Liver (tissue), 9 donors: ENCODE measurements around the gene ADGRG2. TPM values are rescaled to one million over a fixed set of nuclear protein-coding genes. Genes with fewer than 3 reads are reported as not detected.

Source experiments
- DNase-seq: peaks from one replicate; pipeline ENCODE4 v3.0.0-alpha.2; 2017; ENCODE audit warnings: low spot score
- H3K27ac ChIP-seq, 2 donors: one replicate each; pipeline ENCODE4 v1.7.0; 2013; ENCODE audit warnings: inconsistent platforms in 2 of 2, low read length in 2 of 2, control low read depth in 1 of 2, low read depth in 1 of 2, mild to moderate bottlenecking in 1 of 2
- H3K27me3 ChIP-seq, 4 donors: one replicate each; pipeline versions ENCODE4 v1.6.1 to v1.7.0; 2013; ENCODE audit warnings: low read length in 3 of 4, inconsistent platforms in 1 of 4, mild to moderate bottlenecking in 1 of 4, moderate library complexity in 1 of 4; ENCODE audit not compliant: control insufficient read depth in 4 of 4, insufficient read depth in 4 of 4
- H3K36me3 ChIP-seq, 4 donors: one replicate each; pipeline versions ENCODE4 v1.6.1 to v1.7.0; 2013; ENCODE audit warnings: low read length in 3 of 4, mild to moderate bottlenecking in 3 of 4, low read depth in 1 of 4, moderate library complexity in 1 of 4; ENCODE audit not compliant: control insufficient read depth in 4 of 4, insufficient read depth in 3 of 4
- H3K4me1 ChIP-seq, 4 donors: one replicate each; pipeline versions ENCODE4 v1.6.1 to v1.7.0; 2013; ENCODE audit warnings: low read length in 3 of 4, mild to moderate bottlenecking in 3 of 4, moderate library complexity in 1 of 4; ENCODE audit not compliant: control insufficient read depth in 4 of 4, insufficient read depth in 4 of 4
- H3K4me3 ChIP-seq, 3 donors: one replicate each; pipeline versions ENCODE4 v1.6.1 to v1.7.0; 2013; ENCODE audit warnings: low read length in 3 of 3, control low read depth in 1 of 3, low read depth in 1 of 3, mild to moderate bottlenecking in 1 of 3
- H3K9ac ChIP-seq, 2 donors: one replicate each; pipeline ENCODE4 v1.7.0; 2013; ENCODE audit warnings: low read length in 2 of 2, mild to moderate bottlenecking in 2 of 2, moderate library complexity in 2 of 2, control low read depth in 1 of 2, low read depth in 1 of 2
- H3K9me3 ChIP-seq, 4 donors: one replicate each; pipeline versions ENCODE4 v1.6.1 to v1.7.0; 2013; ENCODE audit warnings: low read length in 3 of 4; ENCODE audit not compliant: control insufficient read depth in 4 of 4
- CTCF ChIP-seq: fragments of 150-350 bp; IDR thresholded peaks from 2 replicates; pipeline ENCODE4 v1.5.1; 2017; ENCODE audit warnings: improper control_type of control experiment, low read depth, low read length; ENCODE audit not compliant: missing input control
- FOXA1 ChIP-seq: IDR thresholded peaks from 2 replicates; pipeline ENCODE4 v1.6.1; 2016; ENCODE audit warnings: antibody characterized with exemption
- GABPA ChIP-seq, 2 donors: IDR thresholded peaks in 1 of 2; conservative IDR thresholded peaks in 1 of 2; 2 replicates each; pipeline ENCODE4 v1.6.1; 2016; ENCODE audit warnings: antibody characterized with exemption in 2 of 2, mild to moderate bottlenecking in 1 of 2, moderate library complexity in 1 of 2
- HNF4G ChIP-seq: IDR thresholded peaks from 2 replicates; pipeline ENCODE4 v1.6.1; 2016; ENCODE audit warnings: antibody characterized with exemption
- NR2F2 ChIP-seq: IDR thresholded peaks from 2 replicates; pipeline ENCODE4 v1.6.1; 2016; ENCODE audit warnings: antibody characterized with exemption
- RAD21 ChIP-seq, 2 donors: IDR thresholded peaks; 2 replicates each; pipeline ENCODE4 v1.6.1; 2016; ENCODE audit warnings: antibody characterized with exemption in 2 of 2, mild to moderate bottlenecking in 2 of 2
- REST ChIP-seq: IDR thresholded peaks from 2 replicates; pipeline ENCODE4 v1.6.1; 2016; ENCODE audit warnings: antibody characterized with exemption, mild to moderate bottlenecking
- RXRA ChIP-seq, 2 donors: IDR thresholded peaks; 2 replicates each; pipeline ENCODE4 v1.6.1; 2017 to 2018; ENCODE audit warnings: antibody characterized with exemption in 2 of 2, mild to moderate bottlenecking in 1 of 2
- SP1 ChIP-seq: IDR thresholded peaks from 2 replicates; pipeline ENCODE4 v1.6.1; 2018; ENCODE audit warnings: antibody characterized with exemption, mild to moderate bottlenecking
- TAF1 ChIP-seq: conservative IDR thresholded peaks from 2 replicates; pipeline ENCODE4 v1.6.1; 2016; ENCODE audit warnings: antibody characterized with exemption, mild to moderate bottlenecking
- YY1 ChIP-seq: IDR thresholded peaks from 2 replicates; pipeline ENCODE4 v1.6.1; 2016; ENCODE audit warnings: antibody characterized with exemption, mild to moderate bottlenecking
- WGBS: extraction: QIAGEN DNeasy Blood & Tissue Kit; methylation state at CpG from one replicate; pipeline ENCODE4 v1.1.7; 2013; 5-methylcytosine and 5-hydroxymethylcytosine counted together
- polyA plus RNA-seq, 2 donors: library from polyadenylated mRNA; stranded (reverse) in 1 of 2; unstranded in 1 of 2; fragments of 200-250 nt in 1 of 2; fragments of >200 nt in 1 of 2; fragmentation: Nextera tagmentation in 1 of 2; extraction: Ambion mirVana in 1 of 2; gene quantifications; one replicate each; pipeline versions ENCODE4 v1.2.1 to v1.2.3, GENCODE V29; 2013 to 2015
- total RNA-seq, 2 donors: library from RNA; depleted of rRNA; stranded (reverse); fragments of >200 nt; gene quantifications; one replicate each; pipeline ENCODE4 v1.2.3, GENCODE V29; 2014
- TF ChIP-seq, protein P1 (sequence below): IDR thresholded peaks from 2 replicates; pipeline ENCODE4 v1.6.1; 2016; ENCODE audit warnings: antibody characterized with exemption
- donor health status: healthy.
- donor health status: healthy.
- donor health status: healthy.
- donor health status: healthy.
- donor health status: healthy.

Gene ADGRG2
- total and polyA plus RNA-seq, 4 donors: 0.08 to 0.45 (median 0.24) TPM; not detected in 1

- H3K9me3 ChIP-seq: no peaks in the 10 kb centered on the region
- H3K4me3 ChIP-seq: no peak overlapping the region
- H3K27ac ChIP-seq: no peak overlapping the region
- peaks cover 5 to 33% (median 12%) of the 10 kb centered on the region in 4 donors for H3K36me3 ChIP-seq
- WGBS: 97% methylated on average over 2 of the region's 2 CpGs
- TF ChIP-seq RXRA (IDR thresholded peaks at IDR 0.05): no peak
- TF ChIP-seq REST: no peak
- no peak for TF ChIP-seq YY1
- TF ChIP-seq NR2F2: no peak
- TF ChIP-seq CTCF: no peak
- TF ChIP-seq FOXA1: no peak
- TF ChIP-seq SP1: no peak
- TF ChIP-seq HNF4G: no peak
- TF ChIP-seq, protein P1, sequence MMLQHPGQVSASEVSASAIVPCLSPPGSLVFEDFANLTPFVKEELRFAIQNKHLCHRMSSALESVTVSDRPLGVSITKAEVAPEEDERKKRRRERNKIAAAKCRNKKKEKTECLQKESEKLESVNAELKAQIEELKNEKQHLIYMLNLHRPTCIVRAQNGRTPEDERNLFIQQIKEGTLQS: no peak
- TF ChIP-seq GABPA (IDR thresholded peaks at IDR 0.05 in 1 of 2, conservative IDR thresholded peaks at IDR 0.05 in 1 of 2): no peak
- TF ChIP-seq TAF1: no peak
- no peak for TF ChIP-seq RAD21 (IDR thresholded peaks at IDR 0.05)
- no peak overlapping the region for H3K9ac ChIP-seq
- DNase-seq: no peak
- peaks cover 1 to 11% (median 7%) of the 10 kb centered on the region in 4 donors for H3K4me1 ChIP-seq
- H3K27me3 ChIP-seq: no peaks in the 10 kb centered on the region
These were observed 180.4 kb downstream of the ADGRG2 start for GRCh38 chrX:18941896-18942295.

Other genes starting within 250 kb of the ADGRG2 start
- gene PHKA2, start 138.4 kb downstream of the ADGRG2 start, total RNA-seq: 10 to 100 TPM; 29.9 to 82.3 TPM
- gene PHKA2, start 138.4 kb downstream of the ADGRG2 start, polyA plus RNA-seq: 10 to 100 TPM; 28.9 to 53.9 TPM
- gene PDHA1, start 221.5 kb upstream of the ADGRG2 start, total RNA-seq: 100 to 1,000 TPM in 1 of 2 donors, 10 to 100 TPM in 1; 63.5 to 118 TPM
- 100 to 1,000 TPM; 141 to 153 TPM for gene PDHA1, start 221.5 kb upstream of the ADGRG2 start, polyA plus RNA-seq